Measurements from ENCODE around the gene HCST.

Gene HCST

DNA sequence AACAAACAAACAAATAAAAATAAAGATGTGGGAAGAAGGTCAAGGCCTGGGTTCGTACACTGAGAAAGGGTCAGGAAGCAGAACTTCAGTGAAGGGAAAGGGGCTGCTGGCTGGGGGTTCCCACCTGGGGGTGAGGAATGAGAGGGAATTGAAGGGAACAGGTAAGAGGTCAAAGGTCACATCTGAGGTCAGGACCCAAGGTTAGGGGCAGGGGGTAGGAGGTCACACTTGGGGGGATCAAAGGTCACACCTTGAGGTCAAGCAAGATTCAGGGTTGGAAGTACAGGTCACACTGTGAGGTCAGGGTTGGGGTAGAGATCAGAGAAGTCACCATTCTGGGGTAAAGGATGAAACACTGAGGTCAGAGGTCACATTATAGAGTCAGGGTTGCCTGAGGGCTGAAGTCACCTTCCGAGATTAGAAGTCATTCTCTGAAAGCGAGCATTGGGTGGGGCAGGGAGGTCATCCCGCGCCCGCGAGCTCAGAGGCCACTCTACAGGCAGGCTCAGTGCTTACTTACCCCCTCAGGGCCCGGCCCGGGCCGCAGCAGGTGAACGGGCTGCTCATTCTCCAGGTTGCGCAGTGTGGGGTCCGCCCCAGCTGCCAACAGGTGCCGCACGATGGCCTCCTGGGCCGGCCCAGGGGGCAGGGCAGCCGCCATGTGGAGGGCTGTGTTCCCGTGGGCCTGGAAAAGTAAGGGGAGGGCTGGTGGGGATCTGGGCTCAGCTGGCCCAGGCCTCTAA is 12.8 kb upstream of the HCST start (continued):
- TF ChIP-seq ZBTB10 (tag by site-specific recombination; IDR thresholded peaks at IDR 0.05): 0 out of 2 replicates have a peak, but pooled peaks have one; percentile 54
- TF ChIP-seq ZNF610 (tag by site-specific recombination; IDR thresholded peaks at IDR 0.05; ENCODE audit: borderline replicate concordance): no peak
- TF ChIP-seq ZSCAN16 (tag by site-specific recombination; IDR thresholded peaks at IDR 0.05): no peak
- 0 out of 2 replicates have a peak, but pooled peaks have one; percentile 84 for TF ChIP-seq ZNF175 (tag by site-specific recombination; IDR thresholded peaks at IDR 0.05)
- no peak for TF ChIP-seq GLIS1 (tag by site-specific recombination; IDR thresholded peaks at IDR 0.05)
- no peak for TF ChIP-seq ZNF514 (tag by site-specific recombination; IDR thresholded peaks at IDR 0.05)
- TF ChIP-seq ZNF416 (tag by site-specific recombination; IDR thresholded peaks at IDR 0.05): no peak
- TF ChIP-seq, protein P1, sequence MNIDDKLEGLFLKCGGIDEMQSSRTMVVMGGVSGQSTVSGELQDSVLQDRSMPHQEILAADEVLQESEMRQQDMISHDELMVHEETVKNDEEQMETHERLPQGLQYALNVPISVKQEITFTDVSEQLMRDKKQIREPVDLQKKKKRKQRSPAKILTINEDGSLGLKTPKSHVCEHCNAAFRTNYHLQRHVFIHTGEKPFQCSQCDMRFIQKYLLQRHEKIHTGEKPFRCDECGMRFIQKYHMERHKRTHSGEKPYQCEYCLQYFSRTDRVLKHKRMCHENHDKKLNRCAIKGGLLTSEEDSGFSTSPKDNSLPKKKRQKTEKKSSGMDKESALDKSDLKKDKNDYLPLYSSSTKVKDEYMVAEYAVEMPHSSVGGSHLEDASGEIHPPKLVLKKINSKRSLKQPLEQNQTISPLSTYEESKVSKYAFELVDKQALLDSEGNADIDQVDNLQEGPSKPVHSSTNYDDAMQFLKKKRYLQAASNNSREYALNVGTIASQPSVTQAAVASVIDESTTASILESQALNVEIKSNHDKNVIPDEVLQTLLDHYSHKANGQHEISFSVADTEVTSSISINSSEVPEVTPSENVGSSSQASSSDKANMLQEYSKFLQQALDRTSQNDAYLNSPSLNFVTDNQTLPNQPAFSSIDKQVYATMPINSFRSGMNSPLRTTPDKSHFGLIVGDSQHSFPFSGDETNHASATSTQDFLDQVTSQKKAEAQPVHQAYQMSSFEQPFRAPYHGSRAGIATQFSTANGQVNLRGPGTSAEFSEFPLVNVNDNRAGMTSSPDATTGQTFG (tag by site-specific recombination; IDR thresholded peaks at IDR 0.05; ENCODE audit: borderline replicate concordance): no peak
- TF ChIP-seq ZNF23 (tag by site-specific recombination; IDR thresholded peaks at IDR 0.05; ENCODE audit: borderline replicate concordance): no peak
- no peak for TF ChIP-seq SETDB1 (IDR thresholded peaks at IDR 0.05; ENCODE audit: insufficient read length, low read length)
- no peak for TF ChIP-seq YY1 (tag by site-specific recombination; IDR thresholded peaks at IDR 0.05)
- TF ChIP-seq BCL11A (tag by site-specific recombination; IDR thresholded peaks at IDR 0.05; ENCODE audit: low read depth): peak; percentile 99
- TF ChIP-seq ZNF555 (tag by site-specific recombination; conservative IDR thresholded peaks at IDR 0.05): no peak
- no peak for TF ChIP-seq ZNF37A (tag by site-specific recombination; IDR thresholded peaks at IDR 0.05)
- TF ChIP-seq ZXDB (tag by site-specific recombination; IDR thresholded peaks at IDR 0.05): no peak
- TF ChIP-seq ZNF280D (tag by site-specific recombination; IDR thresholded peaks at IDR 0.05): no peak
- TF ChIP-seq ZNF423 (tag by site-specific recombination; IDR thresholded peaks at IDR 0.05): no peak
- TF ChIP-seq ZNF132 (tag by site-specific recombination; IDR thresholded peaks at IDR 0.05; ENCODE audit: borderline replicate concordance): no peak
- no peak for TF ChIP-seq ZNF398 (tag by site-specific recombination; IDR thresholded peaks at IDR 0.05)
- TF ChIP-seq ZNF785 (tag by site-specific recombination; IDR thresholded peaks at IDR 0.05): no peak
- no peak for TF ChIP-seq SP3 (tag by site-specific recombination; IDR thresholded peaks at IDR 0.05)
- no peak for TF ChIP-seq ZNF274 (IDR thresholded peaks at IDR 0.05; ENCODE audit: low read length)
- no peak for TF ChIP-seq ZNF274 (tag by site-specific recombination; IDR thresholded peaks at IDR 0.05; ENCODE audit: borderline replicate concordance)
- TF ChIP-seq ZNF596 (tag by site-specific recombination; IDR thresholded peaks at IDR 0.05): no peak
- TF ChIP-seq ZFP69B (tag by site-specific recombination; IDR thresholded peaks at IDR 0.05): no peak
- no peak for TF ChIP-seq ZNF112 (tag by site-specific recombination; IDR thresholded peaks at IDR 0.05)
- TF ChIP-seq ZNF473 (tag by site-specific recombination; IDR thresholded peaks at IDR 0.05): no peak
- no peak for TF ChIP-seq ZNF558 (tag by site-specific recombination; IDR thresholded peaks at IDR 0.05)
- TF ChIP-seq, protein P2, sequence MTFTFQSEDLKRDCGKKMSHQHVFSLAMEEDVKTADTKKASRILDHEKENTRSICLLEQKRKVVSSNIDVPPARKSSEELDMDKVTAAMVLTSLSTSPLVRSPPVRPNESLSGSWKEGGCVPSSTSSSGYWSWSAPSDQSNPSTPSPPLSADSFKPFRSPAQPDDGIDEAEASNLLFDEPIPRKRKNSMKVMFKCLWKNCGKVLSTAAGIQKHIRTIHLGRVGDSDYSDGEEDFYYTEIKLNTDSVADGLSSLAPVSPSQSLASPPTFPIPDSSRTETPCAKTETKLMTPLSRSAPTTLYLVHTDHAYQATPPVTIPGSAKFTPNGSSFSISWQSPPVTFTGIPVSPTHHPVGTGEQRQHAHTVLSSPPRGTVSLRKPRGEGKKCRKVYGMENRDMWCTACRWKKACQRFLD (tag by site-specific recombination; IDR thresholded peaks at IDR 0.05): no peak
- TF ChIP-seq BCL11B (tag by site-specific recombination; IDR thresholded peaks at IDR 0.05; ENCODE audit: low read depth): peak; percentile 100

All from HEK293 (cell line).